ENCODE results near the gene MRPL4. TPM values are rescaled to one million over a fixed set of nuclear protein-coding genes. Genes with fewer than 3 reads are reported as not detected.

Gene MRPL4
- total and polyA plus RNA-seq, 2 of the 13 experiments (the other 11 are each of a cell fraction or from before 2014, with no cell fraction given), result 40.6 to 42.5 TPM

DNA sequence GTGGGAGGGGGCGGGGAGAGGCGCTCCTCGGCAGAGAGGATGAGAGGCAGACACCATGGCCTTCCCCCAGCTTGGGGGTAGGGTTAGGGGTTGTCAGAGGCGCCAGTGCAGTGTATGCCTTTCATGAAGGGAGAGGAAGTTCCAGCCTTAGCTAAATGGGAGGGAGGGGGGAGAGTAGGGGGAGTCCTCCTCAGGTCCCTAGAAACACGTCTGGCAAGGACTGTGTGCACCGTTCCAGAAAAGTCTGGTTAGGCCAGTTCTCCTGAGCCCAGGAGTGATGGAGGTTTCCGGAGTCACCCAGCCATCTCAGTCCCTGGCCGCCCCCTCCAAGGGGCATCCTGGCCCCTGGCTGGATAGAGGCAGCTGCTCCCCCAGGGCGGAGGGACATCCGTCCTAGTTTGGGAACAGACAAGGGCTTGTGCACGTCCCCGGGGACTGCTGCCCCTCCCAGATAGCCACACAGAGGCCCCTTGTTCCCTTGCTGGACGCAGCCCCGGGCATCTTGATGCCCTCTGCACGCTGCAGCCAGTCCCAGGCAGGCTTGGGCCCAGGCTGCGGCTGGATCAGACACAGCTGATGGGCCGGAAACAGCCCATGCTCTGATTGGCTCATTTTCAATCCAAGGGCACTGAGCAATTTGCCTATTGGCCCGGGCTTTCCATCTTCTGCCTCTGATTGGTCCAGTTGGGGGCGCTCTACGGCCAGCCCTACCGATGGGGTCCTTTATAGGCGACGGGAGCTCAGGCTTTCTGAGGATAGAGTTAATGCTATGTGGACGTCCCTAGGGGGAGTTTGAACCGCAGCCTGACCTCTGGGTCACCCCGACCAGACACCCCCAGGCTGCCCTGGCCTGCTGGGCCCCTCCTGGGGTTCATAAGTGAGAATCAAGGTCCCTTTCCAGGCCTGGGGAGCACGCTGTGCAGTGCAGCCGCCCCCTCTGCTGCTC, 24.7 kb upstream of the MRPL4 start (continued):
- TF ChIP-seq, protein P1, sequence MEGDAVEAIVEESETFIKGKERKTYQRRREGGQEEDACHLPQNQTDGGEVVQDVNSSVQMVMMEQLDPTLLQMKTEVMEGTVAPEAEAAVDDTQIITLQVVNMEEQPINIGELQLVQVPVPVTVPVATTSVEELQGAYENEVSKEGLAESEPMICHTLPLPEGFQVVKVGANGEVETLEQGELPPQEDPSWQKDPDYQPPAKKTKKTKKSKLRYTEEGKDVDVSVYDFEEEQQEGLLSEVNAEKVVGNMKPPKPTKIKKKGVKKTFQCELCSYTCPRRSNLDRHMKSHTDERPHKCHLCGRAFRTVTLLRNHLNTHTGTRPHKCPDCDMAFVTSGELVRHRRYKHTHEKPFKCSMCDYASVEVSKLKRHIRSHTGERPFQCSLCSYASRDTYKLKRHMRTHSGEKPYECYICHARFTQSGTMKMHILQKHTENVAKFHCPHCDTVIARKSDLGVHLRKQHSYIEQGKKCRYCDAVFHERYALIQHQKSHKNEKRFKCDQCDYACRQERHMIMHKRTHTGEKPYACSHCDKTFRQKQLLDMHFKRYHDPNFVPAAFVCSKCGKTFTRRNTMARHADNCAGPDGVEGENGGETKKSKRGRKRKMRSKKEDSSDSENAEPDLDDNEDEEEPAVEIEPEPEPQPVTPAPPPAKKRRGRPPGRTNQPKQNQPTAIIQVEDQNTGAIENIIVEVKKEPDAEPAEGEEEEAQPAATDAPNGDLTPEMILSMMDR (CRISPR knock-in tag; IDR thresholded peaks at IDR 0.05), result peak; percentile 46

DNA sequence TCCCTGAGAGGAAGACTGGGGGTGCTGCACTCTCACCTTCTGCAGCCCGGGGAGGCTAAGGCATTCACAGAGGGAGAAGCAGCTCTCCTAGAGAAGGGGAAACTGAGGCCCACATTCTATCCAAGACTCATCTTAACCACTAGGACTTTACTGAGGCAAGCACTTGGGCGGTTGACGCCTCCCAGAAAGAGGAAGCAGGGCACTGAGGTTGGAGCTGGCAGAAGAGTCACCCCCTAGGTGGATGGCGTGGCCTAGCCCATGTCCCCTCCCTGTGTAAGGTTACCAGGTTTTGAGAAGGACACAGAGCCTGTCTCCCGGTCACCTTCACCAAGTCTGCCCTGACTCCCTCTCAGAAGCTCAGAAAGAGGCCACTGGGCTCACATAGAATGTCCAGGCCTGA, 23.6 kb upstream of the MRPL4 start:
- no TSS peak for BruUV-seq (replicated peaks)
- Histone ChIP-seq H2AFZ (ENCODE audit: low read length) (no peak overlapping the region), H3K9ac (ENCODE audit: insufficient read depth, low read depth, low read length) (no peak overlapping the region), H3K36me3 (replicated peaks in 1 of 2; ENCODE audit: control insufficient read depth in 1 of 2, insufficient read depth in 2 of 2, low read length in 2 of 2) (no peaks in the 10 kb centered on the region), H3K4me2 (ENCODE audit: low read depth, low read length) (no peak overlapping the region), H3K4me1 (ENCODE audit: insufficient read depth, low read length) (peaks cover 21% of the 10 kb centered on the region), H3K27me3 (ENCODE audit: control insufficient read depth in 1 of 2, insufficient read depth in 2 of 2, low read length in 2 of 2) (peaks cover 2 to 11% of the 10 kb centered on the region in 2 experiments; a peak in 4 of 5 replicates), H3K4me3 (replicated peaks in 1 of 3; ENCODE audit: insufficient read depth in 1 of 3, low read depth in 2 of 3, low read length in 3 of 3) (no peak overlapping the region), H3K9me3 (ENCODE audit: low read length) (no peaks in the 10 kb centered on the region), H3K79me2 (ENCODE audit: insufficient read depth, low read length) (no peaks in the 10 kb centered on the region), H4K20me1 (ENCODE audit: insufficient read depth, low read length) (no peaks in the 10 kb centered on the region), H3K27ac (ENCODE audit: extremely low read length, insufficient read depth, low read length) (no peak overlapping the region)
- ChIA-PET POLR2A (interaction anchor here (0.6 kb wide), 1 partner anchor 11 kb away, joined by 3 read pairs; no protein-coding TSS in a partner anchor), CTCF (ENCODE audit: low intra/inter-chr PET ratio, low total read pairs) (interaction anchor here (3.9 kb wide), 1 partner anchor 22 kb away, joined by 33 read pairs; no protein-coding TSS in a partner anchor)
- DNase-seq (ENCODE audit: low spot score), result no peak
- ATAC-seq, result no peak
- 69% methylated on average over 5 of the region's 5 CpGs for WGBS (ENCODE audit: low lambda C conversion rate)
- intact Hi-C loops (cut with micrococcal nuclease; ENCODE audit: unreplicated experiment) (no loop called here), in situ Hi-C loops (cut with HindIII; ENCODE audit: extremely low pct_ligation_motif_present, low pct_unique_long_range_greater_than_20kb) (no loop called here)
- no peak for FAIRE-seq
- TF ChIP-seq GATAD1 (CRISPR knock-in tag; IDR thresholded peaks at IDR 0.05) (no peak), ELF1 (CRISPR knock-in tag; IDR thresholded peaks at IDR 0.05) (no peak), ZNF772 (CRISPR knock-in tag; IDR thresholded peaks at IDR 0.05) (no peak), ZNF12 (CRISPR knock-in tag; IDR thresholded peaks at IDR 0.05) (no peak), ZBTB8A (CRISPR knock-in tag; IDR thresholded peaks at IDR 0.05; ENCODE audit: borderline replicate concordance, low read depth) (no peak), U2AF2 (IDR thresholded peaks at IDR 0.05; ENCODE audit: low read depth, low read length) (no peak), ZNF883 (CRISPR knock-in tag; IDR thresholded peaks at IDR 0.05; ENCODE audit: not compliant biosample characterization) (no peak)
- TF ChIP-seq, protein P2, sequence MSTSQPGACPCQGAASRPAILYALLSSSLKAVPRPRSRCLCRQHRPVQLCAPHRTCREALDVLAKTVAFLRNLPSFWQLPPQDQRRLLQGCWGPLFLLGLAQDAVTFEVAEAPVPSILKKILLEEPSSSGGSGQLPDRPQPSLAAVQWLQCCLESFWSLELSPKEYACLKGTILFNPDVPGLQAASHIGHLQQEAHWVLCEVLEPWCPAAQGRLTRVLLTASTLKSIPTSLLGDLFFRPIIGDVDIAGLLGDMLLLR (CRISPR knock-in tag; IDR thresholded peaks at IDR 0.05), result no peak
- TF ChIP-seq, protein P3, sequence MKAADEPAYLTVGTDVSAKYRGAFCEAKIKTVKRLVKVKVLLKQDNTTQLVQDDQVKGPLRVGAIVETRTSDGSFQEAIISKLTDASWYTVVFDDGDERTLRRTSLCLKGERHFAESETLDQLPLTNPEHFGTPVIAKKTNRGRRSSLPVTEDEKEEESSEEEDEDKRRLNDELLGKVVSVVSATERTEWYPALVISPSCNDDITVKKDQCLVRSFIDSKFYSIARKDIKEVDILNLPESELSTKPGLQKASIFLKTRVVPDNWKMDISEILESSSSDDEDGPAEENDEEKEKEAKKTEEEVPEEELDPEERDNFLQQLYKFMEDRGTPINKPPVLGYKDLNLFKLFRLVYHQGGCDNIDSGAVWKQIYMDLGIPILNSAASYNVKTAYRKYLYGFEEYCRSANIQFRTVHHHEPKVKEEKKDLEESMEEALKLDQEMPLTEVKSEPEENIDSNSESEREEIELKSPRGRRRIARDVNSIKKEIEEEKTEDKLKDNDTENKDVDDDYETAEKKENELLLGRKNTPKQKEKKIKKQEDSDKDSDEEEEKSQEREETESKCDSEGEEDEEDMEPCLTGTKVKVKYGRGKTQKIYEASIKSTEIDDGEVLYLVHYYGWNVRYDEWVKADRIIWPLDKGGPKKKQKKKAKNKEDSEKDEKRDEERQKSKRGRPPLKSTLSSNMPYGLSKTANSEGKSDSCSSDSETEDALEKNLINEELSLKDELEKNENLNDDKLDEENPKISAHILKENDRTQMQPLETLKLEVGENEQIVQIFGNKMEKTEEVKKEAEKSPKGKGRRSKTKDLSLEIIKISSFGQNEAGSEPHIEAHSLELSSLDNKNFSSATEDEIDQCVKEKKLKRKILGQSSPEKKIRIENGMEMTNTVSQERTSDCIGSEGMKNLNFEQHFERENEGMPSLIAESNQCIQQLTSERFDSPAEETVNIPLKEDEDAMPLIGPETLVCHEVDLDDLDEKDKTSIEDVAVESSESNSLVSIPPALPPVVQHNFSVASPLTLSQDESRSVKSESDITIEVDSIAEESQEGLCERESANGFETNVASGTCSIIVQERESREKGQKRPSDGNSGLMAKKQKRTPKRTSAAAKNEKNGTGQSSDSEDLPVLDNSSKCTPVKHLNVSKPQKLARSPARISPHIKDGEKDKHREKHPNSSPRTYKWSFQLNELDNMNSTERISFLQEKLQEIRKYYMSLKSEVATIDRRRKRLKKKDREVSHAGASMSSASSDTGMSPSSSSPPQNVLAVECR (CRISPR knock-in tag; IDR thresholded peaks at IDR 0.05; ENCODE audit: borderline replicate concordance), result no peak
- TF ChIP-seq, protein P4, sequence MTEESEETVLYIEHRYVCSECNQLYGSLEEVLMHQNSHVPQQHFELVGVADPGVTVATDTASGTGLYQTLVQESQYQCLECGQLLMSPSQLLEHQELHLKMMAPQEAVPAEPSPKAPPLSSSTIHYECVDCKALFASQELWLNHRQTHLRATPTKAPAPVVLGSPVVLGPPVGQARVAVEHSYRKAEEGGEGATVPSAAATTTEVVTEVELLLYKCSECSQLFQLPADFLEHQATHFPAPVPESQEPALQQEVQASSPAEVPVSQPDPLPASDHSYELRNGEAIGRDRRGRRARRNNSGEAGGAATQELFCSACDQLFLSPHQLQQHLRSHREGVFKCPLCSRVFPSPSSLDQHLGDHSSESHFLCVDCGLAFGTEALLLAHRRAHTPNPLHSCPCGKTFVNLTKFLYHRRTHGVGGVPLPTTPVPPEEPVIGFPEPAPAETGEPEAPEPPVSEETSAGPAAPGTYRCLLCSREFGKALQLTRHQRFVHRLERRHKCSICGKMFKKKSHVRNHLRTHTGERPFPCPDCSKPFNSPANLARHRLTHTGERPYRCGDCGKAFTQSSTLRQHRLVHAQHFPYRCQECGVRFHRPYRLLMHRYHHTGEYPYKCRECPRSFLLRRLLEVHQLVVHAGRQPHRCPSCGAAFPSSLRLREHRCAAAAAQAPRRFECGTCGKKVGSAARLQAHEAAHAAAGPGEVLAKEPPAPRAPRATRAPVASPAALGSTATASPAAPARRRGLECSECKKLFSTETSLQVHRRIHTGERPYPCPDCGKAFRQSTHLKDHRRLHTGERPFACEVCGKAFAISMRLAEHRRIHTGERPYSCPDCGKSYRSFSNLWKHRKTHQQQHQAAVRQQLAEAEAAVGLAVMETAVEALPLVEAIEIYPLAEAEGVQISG (CRISPR knock-in tag; IDR thresholded peaks at IDR 0.05), result no peak

Data from HepG2 (cell line).